Fibroblast of skin of right biceps (primary cell): ENCODE results near the gene HIVEP3.
A peak's percentile ranks its signal among the peaks of the same experiment; 100 is the strongest.

Source experiments
- DNase-seq: peaks from one replicate; pipeline ENCODE4 v3.0.0-alpha.2; 2013

HIVEP3 gene

GRCh38 chr1:41660570-41661427 lies 257.9 kb downstream of the HIVEP3 start:
- DNase-seq, result no peak

- no peak for DNase-seq
Measured at GRCh38 chr1:41659903-41660302, 258.8 kb downstream of the HIVEP3 start.

GRCh38 chr1:41659159-41659495 lies 259.6 kb downstream of the HIVEP3 start:
- no peak for DNase-seq

- DNase-seq, result no peak
Measured at GRCh38 chr1:41658431-41659158, 260.1 kb downstream of the HIVEP3 start.

GRCh38 chr1:41657679-41658295 lies 260.9 kb downstream of the HIVEP3 start:
- no peak for DNase-seq

GRCh38 chr1:41656825-41657500 lies 261.8 kb downstream of the HIVEP3 start:
- DNase-seq, result no peak

- DNase-seq, result no peak
Measured at GRCh38 chr1:41656068-41656467, 262.7 kb downstream of the HIVEP3 start.

GRCh38 chr1:41655632-41656031 lies 263.1 kb downstream of the HIVEP3 start:
- DNase-seq, result no peak

- DNase-seq, result no peak
Measured at GRCh38 chr1:41653574-41653973, 265.1 kb downstream of the HIVEP3 start.

- DNase-seq, result no peak
Measured at GRCh38 chr1:41652384-41653265, 266.1 kb downstream of the HIVEP3 start.

GRCh38 chr1:41650028-41650880 lies 268.5 kb downstream of the HIVEP3 start:
- peak; percentile 48 for DNase-seq

- DNase-seq, result no peak
Measured at GRCh38 chr1:41649396-41650027, 269.2 kb downstream of the HIVEP3 start.

GRCh38 chr1:41648844-41649243 lies 269.9 kb downstream of the HIVEP3 start:
- DNase-seq, result no peak

- no peak for DNase-seq
Measured at GRCh38 chr1:41648230-41648629, 270.5 kb downstream of the HIVEP3 start.

- DNase-seq, result no peak
Measured at GRCh38 chr1:41647221-41648135, 271.2 kb downstream of the HIVEP3 start.

- DNase-seq, result no peak
Measured at GRCh38 chr1:41646186-41646585, 272.5 kb downstream of the HIVEP3 start.

- DNase-seq, result no peak
Measured at GRCh38 chr1:41645062-41645461, 273.7 kb downstream of the HIVEP3 start.

- DNase-seq, result no peak
Measured at GRCh38 chr1:41642922-41643821, 275.6 kb downstream of the HIVEP3 start.
